GM19324 (cell line): ENCODE measurements around the gene CENPF.
"Not testable (repeated sequence)": the region's sequence is repeated elsewhere in the genome, so short reads cannot be mapped to it uniquely, and the experiment has no call there.

Experiments used
- ATAC-seq: cut with Tn5 transposase; IDR thresholded peaks from one replicate; pipeline ENCODE4 v1.9.1; 2021; ENCODE audit warnings: mild to moderate bottlenecking, moderate library complexity; ENCODE audit not compliant: unreplicated experiment, low FRiP score

The CENPF gene

GRCh38 chr1:214582289-214582891 lies 20.6 kb upstream of the CENPF start:
- no peak for ATAC-seq

DNA sequence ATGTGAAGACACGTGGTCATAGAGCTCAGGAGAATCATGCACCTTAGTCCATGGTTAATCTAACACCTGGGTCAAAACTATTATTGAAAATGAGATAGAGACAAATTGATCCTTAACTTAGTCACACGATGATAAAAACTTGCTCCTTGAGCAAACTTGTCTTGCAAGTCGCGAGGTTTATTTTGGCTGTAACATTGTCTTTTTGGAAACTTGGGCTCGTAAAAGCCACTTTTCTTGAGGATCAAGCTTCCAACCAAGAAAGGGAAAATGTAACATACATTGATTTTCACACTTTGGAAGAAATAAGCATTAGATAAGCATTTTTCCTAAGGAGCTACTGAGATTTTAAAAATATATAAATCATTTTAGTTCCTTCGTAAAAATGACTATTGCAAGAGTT lies 19.9 kb upstream of the CENPF start:
- no peak for ATAC-seq

GRCh38 chr1:214583824-214584554 lies 19.0 kb upstream of the CENPF start:
- no peak for ATAC-seq

DNA sequence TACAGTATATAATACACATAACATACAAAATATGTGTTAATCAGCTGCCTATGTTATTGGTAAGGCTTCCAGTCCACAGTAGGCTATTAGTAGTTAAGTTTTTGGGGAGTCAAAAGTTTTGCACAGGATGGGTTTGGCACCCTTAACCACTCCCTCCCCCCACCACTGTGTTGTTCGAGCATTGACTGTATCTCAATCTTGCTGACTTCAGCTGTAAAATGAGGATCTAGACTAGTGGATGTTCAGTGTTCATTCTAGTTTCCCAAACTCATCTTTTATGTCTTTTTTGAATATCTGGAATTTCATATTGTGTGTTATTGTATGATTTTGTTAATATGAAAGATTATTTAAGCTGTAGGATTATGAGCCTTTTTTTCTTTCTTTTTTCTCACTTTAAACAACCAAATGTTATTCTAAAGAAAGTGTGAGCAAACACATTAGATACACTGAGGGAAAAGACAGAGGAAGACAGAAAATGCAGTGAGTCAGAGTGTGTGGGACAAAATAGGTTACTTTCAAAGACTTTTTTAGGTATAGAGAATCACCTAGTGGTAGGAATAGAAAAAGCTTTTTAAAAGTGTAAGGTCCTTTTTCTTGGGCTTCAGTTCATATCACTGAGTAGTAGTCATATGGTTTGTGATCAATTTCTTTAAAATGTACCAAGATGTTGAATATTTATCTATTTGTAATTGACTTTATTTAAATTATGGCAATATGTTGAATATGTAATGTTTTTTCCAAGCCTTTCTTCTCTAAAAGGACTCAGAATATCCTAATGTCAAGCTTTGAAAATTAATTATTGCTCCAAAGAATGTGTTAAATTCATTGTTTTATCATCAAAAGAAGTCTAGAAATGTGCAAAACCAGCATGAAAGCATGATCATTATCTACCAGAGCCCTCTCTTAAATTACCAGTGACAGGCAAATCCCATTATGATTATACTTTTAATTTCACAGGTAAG lies 17.9 kb upstream of the CENPF start:
- ATAC-seq, result peak; percentile 67

DNA sequence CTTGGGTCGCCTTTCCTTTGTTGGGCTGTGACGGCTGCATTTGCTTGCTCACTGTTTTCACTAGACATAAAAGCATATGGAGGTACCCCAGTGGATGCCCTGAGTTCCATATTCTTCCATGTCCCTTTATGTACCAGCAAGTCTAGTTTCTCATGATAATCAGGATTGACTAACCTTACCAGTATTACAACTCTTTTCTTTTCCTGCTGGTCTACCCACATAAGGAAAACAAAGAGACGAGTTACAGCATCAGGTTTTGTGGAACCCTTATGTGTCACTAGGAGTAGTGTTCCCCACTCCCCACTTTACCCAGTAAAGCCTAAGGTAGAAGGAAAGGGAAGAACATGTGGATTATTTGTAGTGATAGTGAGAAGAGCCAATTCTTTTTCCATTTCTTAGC lies 16.4 kb upstream of the CENPF start:
- no peak for ATAC-seq

DNA sequence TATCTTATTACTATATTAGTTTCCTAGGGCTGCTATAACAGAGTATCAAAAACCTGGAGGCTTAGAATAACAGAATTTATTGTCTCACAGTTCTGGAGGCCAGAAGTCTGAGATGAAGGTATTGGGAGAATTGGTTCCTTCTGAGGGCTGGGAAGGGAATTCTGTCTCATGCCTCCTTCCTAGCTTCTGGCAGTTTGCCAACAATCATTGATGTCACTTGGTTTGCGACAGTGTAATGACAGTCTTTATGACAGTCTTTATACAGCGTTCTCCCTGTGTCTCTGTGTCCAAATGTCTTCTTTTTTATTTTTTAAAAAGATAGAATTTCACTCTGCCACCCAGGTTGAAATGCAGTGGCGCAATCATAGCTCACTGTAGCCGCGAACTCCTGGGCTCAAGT lies 15.8 kb upstream of the CENPF start:
- ATAC-seq, result no peak

- no peak for ATAC-seq
Measured at GRCh38 chr1:214588963-214589597, 13.9 kb upstream of the CENPF start.

DNA sequence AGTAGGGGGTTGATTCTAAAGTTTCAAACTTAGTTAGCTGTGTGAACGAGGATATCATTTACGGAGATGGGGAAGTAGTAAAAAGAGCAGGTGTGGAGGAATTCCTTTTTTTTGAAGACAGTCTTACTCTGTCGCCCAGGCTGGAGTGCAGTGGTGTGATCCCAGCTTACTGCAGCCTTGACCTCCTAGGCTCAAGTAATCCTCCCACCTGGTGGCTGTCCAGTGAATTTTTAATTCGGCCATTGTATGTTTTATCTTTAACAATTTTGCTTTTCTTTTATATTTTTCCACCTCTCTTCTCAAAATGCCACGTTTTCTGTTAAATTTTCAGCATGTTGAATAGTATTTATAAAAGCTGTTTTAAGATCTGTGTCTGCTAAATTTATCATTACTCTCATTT lies 12.3 kb upstream of the CENPF start:
- ATAC-seq, result no peak

DNA sequence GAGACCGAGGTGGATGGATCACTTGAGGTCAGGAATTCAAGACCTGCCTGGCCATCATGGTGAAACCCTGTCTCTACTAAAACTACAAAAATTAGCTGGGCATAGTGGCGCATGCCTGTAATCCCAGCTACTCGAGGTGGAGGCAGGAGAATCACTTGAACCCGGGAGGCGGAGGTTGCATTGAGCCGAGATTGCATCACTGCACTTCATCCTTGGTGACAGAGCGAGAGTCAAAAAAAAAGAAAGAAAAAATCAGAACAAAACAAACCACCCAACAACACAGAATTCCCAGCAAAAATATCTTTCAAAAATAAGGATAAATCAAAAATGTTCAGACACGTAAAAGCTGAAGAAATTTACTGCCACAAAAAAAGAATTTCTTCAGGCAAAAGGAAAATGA lies 11.1 kb upstream of the CENPF start:
- not testable (repeated sequence) for ATAC-seq

- no peak for ATAC-seq
Measured at GRCh38 chr1:214593158-214593557, 9.8 kb upstream of the CENPF start.

GRCh38 chr1:214603819-214604252 lies 841 bp downstream of the CENPF start:
- ATAC-seq, result no peak

GRCh38 chr1:214604523-214604922 lies 1.5 kb downstream of the CENPF start:
- no peak for ATAC-seq

- ATAC-seq, result not testable (repeated sequence)
Measured at GRCh38 chr1:214605484-214605883, 2.5 kb downstream of the CENPF start.

DNA sequence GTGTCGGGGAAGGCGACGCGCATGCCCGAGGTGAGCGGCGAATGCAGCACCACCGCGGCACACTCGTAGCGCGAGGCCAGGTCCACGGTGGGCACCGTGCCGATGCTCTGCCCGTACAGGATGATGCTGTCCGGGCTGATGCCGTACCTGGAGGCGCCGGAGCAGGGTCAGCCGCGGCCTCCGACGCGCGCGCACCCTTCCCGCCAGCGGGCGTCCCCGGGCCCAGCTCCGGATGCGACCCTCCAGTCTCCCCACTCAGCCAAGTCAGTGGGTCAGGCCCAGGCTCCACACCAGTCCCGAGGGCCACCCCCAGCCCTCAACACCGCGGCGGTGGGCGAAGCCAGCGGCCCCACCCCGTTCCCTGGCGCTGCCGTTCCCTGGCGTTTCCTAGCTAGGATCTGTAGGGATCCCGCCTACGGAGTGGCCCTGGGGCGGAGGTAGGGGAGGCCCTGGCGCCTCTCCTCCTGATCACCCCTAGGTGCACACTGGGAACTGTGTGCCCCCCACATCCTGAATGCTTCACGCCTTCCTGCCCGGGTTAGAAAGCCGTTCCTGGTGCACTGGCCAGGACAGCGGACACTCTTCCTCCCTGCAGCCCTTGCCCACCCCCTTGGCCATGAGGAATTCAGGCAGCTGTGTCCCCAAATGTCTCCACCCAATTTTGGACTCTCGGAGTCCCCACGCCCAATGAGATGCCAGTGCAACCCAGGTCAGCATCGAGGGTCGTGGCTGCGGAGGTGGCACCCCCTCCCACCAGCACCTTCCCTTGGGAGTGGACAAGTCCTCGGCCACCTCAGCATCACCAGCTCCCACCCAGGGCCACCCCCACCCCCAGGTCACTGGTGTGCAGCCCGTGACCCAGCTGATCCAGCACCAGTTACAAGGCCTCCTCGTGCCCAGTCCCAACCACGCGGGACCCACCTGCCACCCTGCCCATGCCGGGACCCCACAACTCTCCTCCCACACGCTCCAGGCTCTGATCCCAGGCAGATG lies 3.2 kb downstream of the CENPF start:
- ATAC-seq, result not testable (repeated sequence)

DNA sequence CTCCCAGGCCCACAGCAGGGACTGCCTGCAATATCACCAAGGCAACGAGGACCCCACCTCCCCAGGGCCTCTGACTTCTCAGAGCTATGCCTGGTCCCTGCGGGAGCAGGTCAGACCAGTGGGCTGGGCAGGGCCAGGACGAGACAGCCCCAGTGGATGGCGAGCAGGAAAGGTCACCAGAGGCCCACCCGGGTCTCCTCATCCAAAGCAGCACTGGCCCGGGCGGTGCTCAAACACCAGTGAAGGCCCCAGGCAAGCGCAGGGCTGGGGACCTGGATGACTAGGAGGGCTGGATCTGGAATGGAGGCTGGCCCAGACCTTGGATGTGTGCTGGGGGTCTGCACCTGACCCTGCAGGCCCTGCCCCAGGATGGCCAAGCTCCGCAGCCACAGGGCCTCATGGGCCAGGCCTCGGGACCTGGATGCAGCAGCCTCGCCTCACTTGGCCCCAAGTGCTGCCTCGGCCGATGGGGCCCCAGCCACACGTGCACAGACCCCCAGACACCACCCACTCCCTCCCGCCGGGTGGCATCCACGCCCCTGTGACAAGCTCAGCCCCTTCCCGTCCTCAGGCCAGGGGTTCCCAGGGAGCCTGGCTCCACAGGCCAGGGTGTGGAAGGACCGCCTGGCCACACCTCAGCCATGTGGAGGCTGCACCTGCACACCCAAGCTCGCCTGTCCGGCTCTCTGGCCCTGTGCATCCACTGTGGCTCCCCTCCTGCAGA lies 4.7 kb downstream of the CENPF start:
- ATAC-seq, result not testable (repeated sequence)

- ATAC-seq, result not testable (repeated sequence)
Measured at GRCh38 chr1:214608216-214608783, 5.3 kb downstream of the CENPF start.

- ATAC-seq, result not testable (repeated sequence)
Measured at GRCh38 chr1:214608817-214609216, 5.8 kb downstream of the CENPF start.

DNA sequence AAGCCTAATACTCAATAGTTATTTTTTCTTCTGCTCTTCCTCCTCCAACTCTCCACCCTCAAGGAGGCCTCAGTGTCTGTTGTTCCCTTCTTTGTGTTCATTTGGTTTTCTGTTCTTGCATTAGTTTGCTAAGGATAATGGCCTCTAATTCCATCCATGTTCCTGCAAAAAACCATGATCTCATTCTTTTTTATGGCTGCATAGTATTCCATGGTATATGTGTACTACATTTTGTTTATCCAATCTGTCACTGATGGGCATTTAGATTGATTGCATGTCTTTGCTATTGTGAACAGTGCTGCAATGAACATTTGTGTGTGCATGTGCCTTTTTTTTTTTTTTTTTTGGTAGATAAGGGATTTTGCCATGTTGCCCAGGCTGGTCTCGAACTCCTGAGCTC lies 6.7 kb downstream of the CENPF start:
- no peak for ATAC-seq
